ENCODE results near the gene ENTPD7. TPM values are rescaled to one million over a fixed set of nuclear protein-coding genes. Genes with fewer than 3 reads are reported as not detected.
A peak's percentile ranks its signal among the peaks of the same experiment; 100 is the strongest.

The ENTPD7 gene
- total RNA-seq, 1 donor from 2014 or later: 20.3 TPM

DNA sequence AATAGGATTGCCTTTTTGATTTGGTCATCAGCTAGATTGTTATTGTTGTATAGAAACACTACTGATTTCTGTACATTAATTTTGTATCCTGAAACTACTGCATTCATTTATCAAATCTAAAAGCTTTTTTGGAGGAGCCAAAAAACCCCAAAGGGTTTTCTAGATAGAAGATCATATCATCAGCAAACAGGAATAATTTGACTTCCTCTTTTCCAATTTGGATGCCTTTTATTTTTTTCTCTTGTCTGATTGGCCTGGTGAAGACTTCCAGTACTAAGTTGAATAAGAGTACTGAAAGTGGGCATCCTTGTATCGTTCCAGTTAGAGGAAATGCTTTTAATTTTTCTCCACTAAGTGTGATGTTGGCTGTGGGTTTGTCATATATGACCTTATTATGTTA lies 10.6 kb upstream of the ENTPD7 start:
- no peak for DNase-seq (ENCODE audit: low read depth)
- TF ChIP-seq, protein P1, sequence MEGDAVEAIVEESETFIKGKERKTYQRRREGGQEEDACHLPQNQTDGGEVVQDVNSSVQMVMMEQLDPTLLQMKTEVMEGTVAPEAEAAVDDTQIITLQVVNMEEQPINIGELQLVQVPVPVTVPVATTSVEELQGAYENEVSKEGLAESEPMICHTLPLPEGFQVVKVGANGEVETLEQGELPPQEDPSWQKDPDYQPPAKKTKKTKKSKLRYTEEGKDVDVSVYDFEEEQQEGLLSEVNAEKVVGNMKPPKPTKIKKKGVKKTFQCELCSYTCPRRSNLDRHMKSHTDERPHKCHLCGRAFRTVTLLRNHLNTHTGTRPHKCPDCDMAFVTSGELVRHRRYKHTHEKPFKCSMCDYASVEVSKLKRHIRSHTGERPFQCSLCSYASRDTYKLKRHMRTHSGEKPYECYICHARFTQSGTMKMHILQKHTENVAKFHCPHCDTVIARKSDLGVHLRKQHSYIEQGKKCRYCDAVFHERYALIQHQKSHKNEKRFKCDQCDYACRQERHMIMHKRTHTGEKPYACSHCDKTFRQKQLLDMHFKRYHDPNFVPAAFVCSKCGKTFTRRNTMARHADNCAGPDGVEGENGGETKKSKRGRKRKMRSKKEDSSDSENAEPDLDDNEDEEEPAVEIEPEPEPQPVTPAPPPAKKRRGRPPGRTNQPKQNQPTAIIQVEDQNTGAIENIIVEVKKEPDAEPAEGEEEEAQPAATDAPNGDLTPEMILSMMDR (conservative IDR thresholded peaks at IDR 0.05; ENCODE audit: low read depth, low read length): no peak
- H3K4me3 ChIP-seq (ENCODE audit: low read depth, low read length): no peak overlapping the region

DNA sequence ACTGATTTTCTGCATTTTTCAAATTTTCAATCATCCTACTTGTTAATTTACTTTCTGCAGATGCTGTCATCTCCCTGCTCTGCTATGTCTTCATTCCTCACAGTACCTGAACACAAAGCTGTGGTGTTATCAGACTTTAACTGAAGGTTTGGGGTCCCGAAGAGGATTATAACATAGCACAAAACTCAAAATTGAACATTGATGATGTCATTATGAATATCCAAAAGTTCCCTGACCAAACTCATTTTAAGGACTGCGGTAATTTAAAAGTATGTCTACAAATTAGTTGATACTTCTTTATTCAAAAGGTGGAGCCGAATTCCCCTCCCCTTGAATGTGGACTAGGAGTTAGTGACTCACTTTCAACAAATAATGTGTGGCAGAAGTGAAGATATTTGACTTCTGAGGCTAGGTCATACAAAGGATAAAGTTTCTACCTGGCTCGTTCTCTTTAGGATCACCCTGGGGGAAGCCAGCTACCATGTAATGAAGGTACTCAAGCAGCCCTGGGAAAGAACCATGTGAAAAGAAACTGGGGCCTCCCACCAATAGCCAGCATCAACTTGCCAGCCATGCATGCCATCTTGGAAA lies 6.4 kb upstream of the ENTPD7 start:
- TF ChIP-seq, protein P1 (conservative IDR thresholded peaks at IDR 0.05; ENCODE audit: low read depth, low read length): no peak
- DNase-seq (ENCODE audit: low read depth): no peak
- no peak overlapping the region for H3K4me3 ChIP-seq (ENCODE audit: low read depth, low read length)

DNA sequence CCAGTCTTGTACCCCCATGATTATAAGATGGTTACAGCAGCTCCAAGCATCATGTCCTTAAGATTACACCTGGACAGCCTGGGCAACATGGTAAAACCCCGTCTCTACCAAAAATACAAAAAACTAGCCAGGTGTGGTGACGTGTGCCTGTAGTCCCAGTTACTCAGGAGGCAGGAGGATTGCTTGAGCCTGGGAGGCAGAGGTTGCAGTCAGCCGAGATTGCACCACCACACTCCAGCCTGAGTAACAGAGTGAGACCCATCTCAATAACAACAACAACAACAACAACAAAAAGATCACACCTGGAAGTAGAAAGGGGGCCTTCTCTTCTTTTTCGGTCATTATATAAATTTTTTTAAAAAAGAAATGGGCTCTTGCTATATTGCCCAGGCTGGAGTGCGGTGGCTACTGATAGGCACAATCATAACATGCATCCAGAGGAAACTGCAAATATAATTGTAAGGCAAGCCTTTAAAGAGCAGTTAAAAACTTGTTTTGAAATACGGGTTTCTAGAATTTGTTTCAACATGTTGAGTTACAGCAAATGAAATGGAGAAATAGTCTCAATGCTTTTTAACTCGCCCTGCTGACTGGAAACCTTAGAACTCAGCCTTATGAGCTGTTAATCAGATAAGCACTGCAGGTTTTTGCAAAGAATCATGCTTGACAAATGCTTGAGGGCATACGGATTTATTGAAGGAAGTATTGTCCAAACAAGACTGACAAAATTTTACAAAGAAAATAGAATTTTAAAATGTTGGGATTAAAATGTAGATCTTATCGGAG lies 4.7 kb upstream of the ENTPD7 start:
- TF ChIP-seq, protein P1 (conservative IDR thresholded peaks at IDR 0.05; ENCODE audit: low read depth, low read length): no peak
- DNase-seq (ENCODE audit: low read depth): no peak
- H3K4me3 ChIP-seq (ENCODE audit: low read depth, low read length): no peak overlapping the region

DNA sequence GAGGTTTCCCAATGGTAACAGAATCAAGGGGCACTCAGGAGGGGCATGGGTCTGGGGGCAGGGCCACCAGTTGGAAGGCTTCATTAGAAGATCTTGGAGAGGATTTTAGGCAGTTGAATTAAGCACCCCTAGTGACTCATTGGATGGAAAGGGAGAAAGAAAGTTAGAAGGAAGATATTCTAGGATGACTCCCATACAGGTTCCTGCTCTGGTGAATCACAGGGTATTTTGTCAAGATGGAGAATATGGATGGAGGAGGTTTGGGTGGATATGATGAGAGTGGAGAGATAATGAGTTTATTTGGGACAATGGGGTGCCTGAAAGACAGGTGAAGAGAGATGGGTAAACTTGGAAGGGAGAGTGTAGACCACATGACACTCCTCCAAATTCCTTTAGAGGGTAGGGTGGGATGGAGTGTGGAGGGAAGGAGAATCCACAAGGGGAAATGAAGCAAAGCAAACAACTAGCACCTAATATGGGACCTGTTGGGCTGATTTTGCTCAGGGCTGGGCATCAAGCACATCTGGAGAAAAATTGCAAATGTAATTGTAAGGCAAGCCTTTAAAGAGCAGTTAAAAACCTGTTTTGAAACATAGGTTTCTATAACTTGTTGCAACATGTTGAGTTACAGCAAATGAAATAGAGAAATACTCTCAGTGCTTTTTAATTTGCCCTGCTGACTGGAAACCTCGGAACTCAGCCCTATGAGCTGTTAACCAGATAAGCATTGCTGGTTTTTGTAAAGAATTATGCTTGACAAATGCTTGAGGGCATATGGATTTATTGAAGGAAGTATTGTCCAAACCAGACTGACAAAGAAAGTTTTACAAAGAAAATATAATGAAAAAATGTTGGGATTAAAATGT lies 2.9 kb upstream of the ENTPD7 start:
- no peak overlapping the region for H3K4me3 ChIP-seq (ENCODE audit: low read depth, low read length)

DNA sequence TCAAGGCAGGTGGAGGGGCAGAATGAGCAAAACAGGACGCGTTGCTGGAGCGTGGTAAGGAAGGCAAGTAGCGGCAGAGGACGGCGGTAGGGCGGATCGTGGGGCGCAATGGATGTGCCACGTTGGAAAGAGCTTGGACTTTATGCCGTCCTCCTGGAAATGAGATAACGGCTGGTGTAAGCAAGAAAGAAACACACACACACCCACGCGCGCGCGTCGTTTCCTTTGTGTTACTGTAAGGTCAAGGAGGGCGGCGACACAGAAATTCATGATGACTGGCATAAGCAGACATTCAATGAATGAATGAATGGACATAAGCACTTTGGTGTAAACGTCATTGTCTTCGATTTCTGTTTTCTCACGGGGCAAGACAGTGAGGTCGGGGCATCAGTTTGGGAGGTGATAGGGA lies 683 bp upstream of the ENTPD7 start:
- DNase-seq (ENCODE audit: low read depth): no peak
- TF ChIP-seq, protein P1 (conservative IDR thresholded peaks at IDR 0.05; ENCODE audit: low read depth, low read length): no peak

More for the DNA sequence above, 2.9 kb upstream of the ENTPD7 start:
- DNase-seq (ENCODE audit: low read depth): no peak
- TF ChIP-seq, protein P1 (conservative IDR thresholded peaks at IDR 0.05; ENCODE audit: low read depth, low read length): no peak

DNA sequence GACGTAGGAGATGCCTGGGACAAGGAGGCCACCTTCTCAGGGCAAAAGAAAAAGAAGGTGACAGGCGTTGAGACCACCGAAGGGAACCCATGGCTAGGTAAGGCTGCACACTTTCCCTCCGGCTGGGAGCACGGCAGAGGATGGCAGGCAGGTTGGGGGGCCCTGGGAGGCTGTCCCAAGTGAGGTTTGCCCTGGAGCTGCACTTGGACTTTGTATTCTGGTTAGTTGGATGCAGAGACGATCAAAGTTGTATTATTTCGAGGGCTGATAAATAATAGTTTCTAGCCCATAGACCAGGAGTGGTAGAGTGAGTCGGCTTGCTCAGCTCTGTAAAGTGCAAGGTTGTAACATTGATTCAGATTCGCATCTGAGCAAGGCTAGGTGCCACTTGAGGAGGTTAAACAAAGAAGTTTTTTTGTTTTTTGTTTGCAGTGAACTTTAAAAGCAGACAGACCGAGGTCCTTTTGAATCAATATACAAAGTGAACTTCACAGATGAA lies 608 bp downstream of the ENTPD7 start:
- DNase-seq (ENCODE audit: low read depth): no peak
- TF ChIP-seq, protein P1 (conservative IDR thresholded peaks at IDR 0.05; ENCODE audit: low read depth, low read length): no peak
- H3K4me3 ChIP-seq (ENCODE audit: low read depth, low read length): peak overlapping the region; percentile 92

More for the DNA sequence above, 683 bp upstream of the ENTPD7 start:
- H3K4me3 ChIP-seq (ENCODE audit: low read depth, low read length): peak overlapping the region; percentile 92

All from epithelial cell of proximal tubule (primary cell).